Measurements from ENCODE around the gene F2RL2.

- TF ChIP-seq CTCF (IDR thresholded peaks at IDR 0.05): no peak
- no peak for TF ChIP-seq POLR2AphosphoS5 (IDR thresholded peaks at IDR 0.05; ENCODE audit: low read depth, low read length)
These were observed 33.9 kb upstream of the F2RL2 start for GRCh38 chr5:76657091-76657490.
